ENCODE data around the gene FZD7. TPM values are rescaled to one million over a fixed set of nuclear protein-coding genes. Genes with fewer than 3 reads are reported as not detected.

FZD7 gene
- total and polyA plus RNA-seq, 2 of the 8 experiments (the other 6 are each of a cell fraction or from before 2014, with no cell fraction given) = 176 to 246 TPM

DNA sequence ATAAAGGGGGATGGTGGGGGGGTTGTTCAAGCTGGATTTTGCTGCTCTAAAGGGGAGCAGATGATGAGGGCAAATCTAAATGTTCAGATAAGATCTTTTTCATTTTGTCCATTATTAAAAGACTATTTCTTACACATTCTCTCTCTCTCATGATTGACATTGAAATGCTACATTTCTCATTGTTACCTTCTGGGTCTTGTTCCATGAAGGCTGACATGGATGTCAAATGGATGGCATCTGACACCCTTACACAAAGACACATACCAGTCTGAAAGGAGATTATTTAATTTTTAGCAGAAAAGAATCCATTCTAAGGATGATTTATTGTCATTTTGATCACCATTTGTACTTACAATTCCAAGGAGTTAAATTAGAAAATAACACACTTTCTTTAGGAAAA is 11.1 kb downstream of the FZD7 start (continued):
- TF ChIP-seq CHD7 (IDR thresholded peaks at IDR 0.05; ENCODE audit: insufficient replicate concordance, low read length) (no peak), SIRT6 (IDR thresholded peaks at IDR 0.05; ENCODE audit: low read length) (no peak), CTBP2 (IDR thresholded peaks at IDR 0.05; ENCODE audit: borderline replicate concordance, insufficient read depth, insufficient read length, low read length) (no peak), POLR2A (IDR thresholded peaks at IDR 0.05; ENCODE audit: control extremely low read depth in 1 of 2, low read depth in 2 of 2, low read length in 2 of 2) (no peak), RAD21 (IDR thresholded peaks at IDR 0.05 in 1 of 2, conservative IDR thresholded peaks at IDR 0.05 in 1 of 2; ENCODE audit: low read depth in 2 of 2, low read length in 2 of 2) (no peak)

Data from H1 (cell line).